ENCODE measurements around the gene ISOC2.

- TF ChIP-seq CTCF (IDR thresholded peaks at IDR 0.05) (no peak), EZH2 (IDR thresholded peaks at IDR 0.05) (no peak), EZH2phosphoT487 (IDR thresholded peaks at IDR 0.05) (no peak)
These were observed 55.2 kb downstream of the ISOC2 start for GRCh38 chr19:55406091-55406825.
